Measurements from ENCODE around the gene NENF.

Gene NENF

GRCh38 chr1:212461916-212462660 lies 29.4 kb downstream of the NENF start:
- TF ChIP-seq TAF1 (IDR thresholded peaks at IDR 0.05; ENCODE audit: low read depth) = no peak

- TF ChIP-seq RAD21 (IDR thresholded peaks at IDR 0.05; ENCODE audit: low read depth) = no peak
- no peak for TF ChIP-seq ZBTB7A (IDR thresholded peaks at IDR 0.05; ENCODE audit: low read depth)
Measured at GRCh38 chr1:212463565-212464285, 31.0 kb downstream of the NENF start.

GRCh38 chr1:212465311-212465710 lies 32.6 kb downstream of the NENF start:
- no peak for TF ChIP-seq USF1 (IDR thresholded peaks at IDR 0.05)
- no peak for TF ChIP-seq TCF12 (IDR thresholded peaks at IDR 0.05; ENCODE audit: low read depth)
- TF ChIP-seq EGR1 (IDR thresholded peaks at IDR 0.05) = no peak
- TF ChIP-seq TAF1 (IDR thresholded peaks at IDR 0.05; ENCODE audit: low read depth) = no peak
- TF ChIP-seq FOXM1 (IDR thresholded peaks at IDR 0.05; ENCODE audit: borderline replicate concordance, low read depth) = no peak
- TF ChIP-seq CREB1 (IDR thresholded peaks at IDR 0.05; ENCODE audit: low read depth) = no peak
- no peak for TF ChIP-seq RAD21 (IDR thresholded peaks at IDR 0.05; ENCODE audit: low read depth)
- no peak for TF ChIP-seq NFIC (IDR thresholded peaks at IDR 0.05)
- no peak for TF ChIP-seq REST (IDR thresholded peaks at IDR 0.05; ENCODE audit: low read depth)
- no peak for TF ChIP-seq TEAD4 (IDR thresholded peaks at IDR 0.05)
- no peak for TF ChIP-seq EP300 (IDR thresholded peaks at IDR 0.05; ENCODE audit: borderline replicate concordance)
- TF ChIP-seq MAX (IDR thresholded peaks at IDR 0.05) = no peak
- no peak for TF ChIP-seq CEBPB (IDR thresholded peaks at IDR 0.05)
- no peak for TF ChIP-seq ZBTB7A (IDR thresholded peaks at IDR 0.05; ENCODE audit: low read depth)
- TF ChIP-seq YY1 (IDR thresholded peaks at IDR 0.05; ENCODE audit: low read depth) = no peak

- no peak for TF ChIP-seq YY1 (IDR thresholded peaks at IDR 0.05; ENCODE audit: low read depth)
- TF ChIP-seq TCF12 (IDR thresholded peaks at IDR 0.05; ENCODE audit: low read depth) = no peak
- no peak for TF ChIP-seq EP300 (IDR thresholded peaks at IDR 0.05; ENCODE audit: borderline replicate concordance)
- TF ChIP-seq EGR1 (IDR thresholded peaks at IDR 0.05) = no peak
- TF ChIP-seq NFIC (IDR thresholded peaks at IDR 0.05) = no peak
- no peak for TF ChIP-seq RAD21 (IDR thresholded peaks at IDR 0.05; ENCODE audit: low read depth)
- TF ChIP-seq FOXM1 (IDR thresholded peaks at IDR 0.05; ENCODE audit: borderline replicate concordance, low read depth) = no peak
- TF ChIP-seq REST (IDR thresholded peaks at IDR 0.05; ENCODE audit: low read depth) = no peak
- TF ChIP-seq TAF1 (IDR thresholded peaks at IDR 0.05; ENCODE audit: low read depth) = no peak
- TF ChIP-seq CREB1 (IDR thresholded peaks at IDR 0.05; ENCODE audit: low read depth) = no peak
- no peak for TF ChIP-seq TEAD4 (IDR thresholded peaks at IDR 0.05)
- TF ChIP-seq ZBTB7A (IDR thresholded peaks at IDR 0.05; ENCODE audit: low read depth) = no peak
- no peak for TF ChIP-seq CEBPB (IDR thresholded peaks at IDR 0.05)
- TF ChIP-seq MAX (IDR thresholded peaks at IDR 0.05) = no peak
- TF ChIP-seq USF1 (IDR thresholded peaks at IDR 0.05) = no peak
Measured at GRCh38 chr1:212466437-212466836, 33.7 kb downstream of the NENF start.

GRCh38 chr1:212466898-212467650 lies 34.4 kb downstream of the NENF start:
- peak; percentile 19; the same call in 1 of the 2 replicates for TF ChIP-seq NFIC (IDR thresholded peaks at IDR 0.05)
- peak; percentile 45; the same call in 1 of the 2 replicates for TF ChIP-seq TEAD4 (IDR thresholded peaks at IDR 0.05)
- no peak for TF ChIP-seq TCF12 (IDR thresholded peaks at IDR 0.05; ENCODE audit: low read depth)
